Measurements from ENCODE around the gene RAB27A. TPM values are rescaled to one million over a fixed set of nuclear protein-coding genes. Genes with fewer than 3 reads are reported as not detected.

Gene RAB27A
- total RNA-seq, 2 experiments from 2014 or later, result 122 to 125 TPM

DNA sequence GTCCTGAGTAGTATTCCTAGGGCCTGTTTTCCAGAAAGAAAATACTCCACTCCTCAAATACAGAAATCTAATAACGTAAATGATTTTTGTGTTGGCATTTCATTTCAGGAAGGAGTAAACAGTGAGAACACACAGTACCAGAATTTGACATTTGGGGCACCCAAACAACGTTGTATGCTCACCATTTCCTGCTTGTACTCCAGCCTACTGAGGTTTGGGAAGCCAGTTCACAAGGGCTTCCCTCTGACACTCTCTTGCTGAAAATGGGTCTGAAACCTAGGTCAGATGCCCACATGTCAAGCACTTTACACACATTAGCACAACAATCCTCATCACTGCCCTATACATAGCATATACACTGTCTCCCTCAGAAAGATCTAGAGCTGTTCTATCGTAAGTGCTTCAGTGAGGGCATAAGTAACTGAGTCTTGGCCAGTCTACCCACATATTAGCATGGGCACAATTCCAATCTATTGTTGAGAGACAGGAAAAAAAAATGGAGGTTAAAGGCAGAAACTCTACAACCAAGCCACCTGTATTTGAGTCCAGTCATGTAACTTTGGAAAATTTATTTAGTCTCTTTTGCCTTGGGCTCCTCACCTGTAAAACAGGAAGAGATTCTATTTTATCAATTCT lies 49.4 kb downstream of the RAB27A start:
- Mint-ChIP-seq H3K27me3 (no peaks in the 10 kb centered on the region), H3K4me3 (no peak overlapping the region), H3K36me3 (ENCODE audit: low read depth) (peaks cover 54% of the 10 kb centered on the region), H3K4me1 (ENCODE audit: low read depth) (peaks cover 83% of the 10 kb centered on the region), H3K27ac (peak overlapping the region; percentile 89), H3K9me3 (no peaks in the 10 kb centered on the region)
- TF ChIP-seq, protein P1, sequence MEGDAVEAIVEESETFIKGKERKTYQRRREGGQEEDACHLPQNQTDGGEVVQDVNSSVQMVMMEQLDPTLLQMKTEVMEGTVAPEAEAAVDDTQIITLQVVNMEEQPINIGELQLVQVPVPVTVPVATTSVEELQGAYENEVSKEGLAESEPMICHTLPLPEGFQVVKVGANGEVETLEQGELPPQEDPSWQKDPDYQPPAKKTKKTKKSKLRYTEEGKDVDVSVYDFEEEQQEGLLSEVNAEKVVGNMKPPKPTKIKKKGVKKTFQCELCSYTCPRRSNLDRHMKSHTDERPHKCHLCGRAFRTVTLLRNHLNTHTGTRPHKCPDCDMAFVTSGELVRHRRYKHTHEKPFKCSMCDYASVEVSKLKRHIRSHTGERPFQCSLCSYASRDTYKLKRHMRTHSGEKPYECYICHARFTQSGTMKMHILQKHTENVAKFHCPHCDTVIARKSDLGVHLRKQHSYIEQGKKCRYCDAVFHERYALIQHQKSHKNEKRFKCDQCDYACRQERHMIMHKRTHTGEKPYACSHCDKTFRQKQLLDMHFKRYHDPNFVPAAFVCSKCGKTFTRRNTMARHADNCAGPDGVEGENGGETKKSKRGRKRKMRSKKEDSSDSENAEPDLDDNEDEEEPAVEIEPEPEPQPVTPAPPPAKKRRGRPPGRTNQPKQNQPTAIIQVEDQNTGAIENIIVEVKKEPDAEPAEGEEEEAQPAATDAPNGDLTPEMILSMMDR (IDR thresholded peaks at IDR 0.05), result no peak
- intact Hi-C loops (cut with micrococcal nuclease), result loop anchor here (5.0 kb wide), 1 partner anchor 37 kb away; no protein-coding TSS in a partner anchor
- ATAC-seq, result peak; percentile 28
- DNase-seq, result no peak
- POLR2A ChIA-PET, result interaction anchor here (0.9 to 2.5 kb wide), 4 partner anchors 10 to 41 kb away, joined by 3 to 9 read pairs (median 4); no protein-coding TSS in a partner anchor
- CTCF ChIA-PET, result interaction anchor here (0.9 to 1.4 kb wide), 3 partner anchors 10 to 18 kb away, joined by 3 read pairs; no protein-coding TSS in a partner anchor

DNA sequence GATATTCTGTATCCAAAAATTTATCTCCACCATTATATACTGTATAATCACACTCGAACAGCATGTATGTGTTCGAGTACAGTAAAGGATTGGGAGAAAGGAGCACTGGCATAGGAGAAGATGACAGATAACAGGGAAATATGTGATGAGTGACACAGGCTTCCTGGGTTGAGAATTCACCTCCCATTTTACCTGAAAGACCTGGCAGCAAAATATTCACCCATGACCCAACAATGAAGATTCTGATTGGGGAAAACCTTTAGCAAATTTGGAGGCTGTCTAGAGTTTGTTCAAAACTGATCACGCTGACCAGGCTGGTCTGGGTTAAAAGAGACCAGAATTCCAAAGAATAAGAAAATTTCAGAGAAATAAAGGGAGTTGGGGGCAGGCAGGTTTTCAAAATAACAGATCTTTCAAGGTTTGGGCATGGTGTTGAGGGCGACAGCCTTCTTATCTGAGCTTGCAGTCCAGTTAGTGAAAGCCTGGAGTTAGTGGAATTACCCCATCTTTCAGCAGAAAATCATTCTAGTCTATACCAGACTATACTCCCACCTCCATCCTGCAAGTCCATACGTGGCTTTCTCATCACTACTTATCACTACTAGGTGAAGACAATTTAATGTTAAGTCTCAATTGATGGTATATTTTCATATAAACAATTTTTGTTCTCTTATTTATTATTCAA lies 50.0 kb downstream of the RAB27A start:
- ChIA-PET CTCF (interaction anchor here (1.7 kb wide), 1 partner anchor 40 kb away, joined by 4 read pairs; no protein-coding TSS in a partner anchor), POLR2A (interaction anchor here (1.3 to 2.5 kb wide), 3 partner anchors 11 to 51 kb away, joined by 3 to 9 read pairs (median 5); no protein-coding TSS in a partner anchor)
- intact Hi-C loops (cut with micrococcal nuclease), result loop anchor here (5.0 kb wide), 1 partner anchor 38 kb away; no protein-coding TSS in a partner anchor
- H3K27me3 Mint-ChIP-seq, result no peaks in the 10 kb centered on the region
- H3K9me3 Mint-ChIP-seq, result no peaks in the 10 kb centered on the region
- TF ChIP-seq, protein P1 (IDR thresholded peaks at IDR 0.05), result no peak
- no peak overlapping the region for H3K4me3 Mint-ChIP-seq
- peaks cover 55% of the 10 kb centered on the region for H3K36me3 Mint-ChIP-seq (ENCODE audit: low read depth)
- H3K4me1 Mint-ChIP-seq (ENCODE audit: low read depth), result peaks cover 78% of the 10 kb centered on the region
- peak overlapping the region; percentile 89 for H3K27ac Mint-ChIP-seq
- no peak for DNase-seq
- ATAC-seq, result no peak

- H3K36me3 Mint-ChIP-seq (ENCODE audit: low read depth), result peaks cover 59% of the 10 kb centered on the region
- H3K4me1 Mint-ChIP-seq (ENCODE audit: low read depth), result peaks cover 82% of the 10 kb centered on the region
- no peak for ATAC-seq
- ChIA-PET POLR2A (interaction anchor here (1.0 to 2.5 kb wide), 4 partner anchors 17 to 52 kb away, joined by 3 to 9 read pairs (median 4); no protein-coding TSS in a partner anchor), CTCF (interaction anchor here (1.7 kb wide), 1 partner anchor 41 kb away, joined by 4 read pairs; no protein-coding TSS in a partner anchor)
- intact Hi-C loops (cut with micrococcal nuclease), result no loop called here
- H3K27me3 Mint-ChIP-seq, result no peaks in the 10 kb centered on the region
- TF ChIP-seq, protein P1 (IDR thresholded peaks at IDR 0.05), result no peak
- H3K27ac Mint-ChIP-seq, result peak overlapping the region; percentile 89
- H3K4me3 Mint-ChIP-seq, result no peak overlapping the region
- DNase-seq, result no peak
- no peaks in the 10 kb centered on the region for H3K9me3 Mint-ChIP-seq
Observed at GRCh38 chr15:55238877-55239276, 50.7 kb downstream of the RAB27A start.

GRCh38 chr15:55237219-55238130 lies 52.1 kb downstream of the RAB27A start:
- H3K36me3 Mint-ChIP-seq (ENCODE audit: low read depth), result peaks cover 51% of the 10 kb centered on the region
- CTCF ChIA-PET, result interaction anchor here (1.0 to 1.7 kb wide), 4 partner anchors 10 to 50 kb away, joined by 3 to 6 read pairs (median 4); no protein-coding TSS in a partner anchor
- peak; percentile 78 for ATAC-seq

More at GRCh38 chr15:55237219-55238130, 52.1 kb downstream of the RAB27A start:
- H3K27me3 Mint-ChIP-seq, result no peaks in the 10 kb centered on the region
- DNase-seq, result no peak
- peak overlapping the region; percentile 89 for H3K27ac Mint-ChIP-seq
- intact Hi-C loops (cut with micrococcal nuclease), result no loop called here
- H3K4me1 Mint-ChIP-seq (ENCODE audit: low read depth), result peaks cover 69% of the 10 kb centered on the region
- peak overlapping the region; percentile 60 for H3K4me3 Mint-ChIP-seq
- no peaks in the 10 kb centered on the region for H3K9me3 Mint-ChIP-seq
- TF ChIP-seq, protein P1 (IDR thresholded peaks at IDR 0.05), result no peak
- POLR2A ChIA-PET, result interaction anchor here (0.8 to 2.2 kb wide), 10 partner anchors 11 to 45 kb away, joined by 3 to 11 read pairs (median 4); no protein-coding TSS in a partner anchor
